Activated CD8-positive, alpha-beta T cell treated with anti-CD3 and anti-CD28 coated beads for 36 hours (primary cell): Measurements from ENCODE around the gene PDE3B. TPM values are rescaled to one million over a fixed set of nuclear protein-coding genes. Genes with fewer than 3 reads are reported as not detected.

Experiments
- ATAC-seq: fragments of 200-7000 bp; cut with Tn5 transposase; one replicate; pipeline ENCODE4 v1.10.0; 2021; ENCODE audit warnings: mild to moderate bottlenecking, moderate library complexity
- CTCF ChIA-PET: fragments of 350-600 bp; sonication (Branson Sonifier 250); formaldehyde crosslinking; loops from one replicate; lab custom pipeline; 2021; ENCODE audit warnings: antibody characterized with exemption; lab: Charles Lee
- POLR2A ChIA-PET: fragments of 350-600 bp; sonication (Branson Sonifier 250); formaldehyde crosslinking; loops from one replicate; lab custom pipeline; 2021; ENCODE audit warnings: antibody characterized with exemption; lab: Charles Lee
- DNase-seq: peaks from one replicate; pipeline ENCODE4 v3.0.0-alpha.2; 2020
- H3K27ac Mint-ChIP-seq: one replicate; pipeline ENCODE4 v1.8.0; 2021; ENCODE audit warnings: mild to moderate bottlenecking, mixed read lengths
- H3K27me3 Mint-ChIP-seq: one replicate; pipeline ENCODE4 v1.8.0; 2021; ENCODE audit warnings: mixed read lengths
- H3K36me3 Mint-ChIP-seq: one replicate; pipeline ENCODE4 v1.8.0; 2021; ENCODE audit warnings: low read depth, mixed read lengths
- H3K4me1 Mint-ChIP-seq: one replicate; pipeline ENCODE4 v1.8.0; 2021; ENCODE audit warnings: low read depth, mixed read lengths
- H3K4me3 Mint-ChIP-seq: one replicate; pipeline ENCODE4 v1.8.0; 2021; ENCODE audit warnings: mild to moderate bottlenecking, moderate library complexity, mixed read lengths
- H3K9me3 Mint-ChIP-seq: one replicate; pipeline ENCODE4 v1.8.0; 2021; ENCODE audit warnings: mixed read lengths
- CTCF ChIP-seq: fragments of 200-600 bp; IDR thresholded peaks from one replicate; pipeline ENCODE4 v1.8.0; 2022; ENCODE audit warnings: antibody characterized with exemption, mild to moderate bottlenecking
- intact Hi-C: fragments of 100-400 bp; cut with micrococcal nuclease; formaldehyde crosslinking; loops from one replicate; pipeline ENCODE4 v1.10.0; 2022
- total RNA-seq, 2 experiments: library from RNA; stranded (reverse); gene quantifications; one replicate each; pipeline ENCODE4 v1.2.3, GENCODE V29; 2021

The PDE3B gene
- total RNA-seq, 2 experiments from 2014 or later = 42.3 to 43.1 TPM

- Mint-ChIP-seq H3K27me3 (no peaks in the 10 kb centered on the region), H3K27ac (no peak overlapping the region), H3K36me3 (peaks cover 71% of the 10 kb centered on the region), H3K4me1 (no peaks in the 10 kb centered on the region), H3K4me3 (no peak overlapping the region), H3K9me3 (peaks cover 13% of the 10 kb centered on the region)
- ChIA-PET POLR2A (no interaction called here), CTCF (no interaction called here)
- intact Hi-C loops = no loop called here
- DNase-seq (no peak), ATAC-seq (no peak)
- TF ChIP-seq CTCF = no peak
These were observed 177.4 kb downstream of the PDE3B start for GRCh38 chr11:14821031-14821430.

DNA sequence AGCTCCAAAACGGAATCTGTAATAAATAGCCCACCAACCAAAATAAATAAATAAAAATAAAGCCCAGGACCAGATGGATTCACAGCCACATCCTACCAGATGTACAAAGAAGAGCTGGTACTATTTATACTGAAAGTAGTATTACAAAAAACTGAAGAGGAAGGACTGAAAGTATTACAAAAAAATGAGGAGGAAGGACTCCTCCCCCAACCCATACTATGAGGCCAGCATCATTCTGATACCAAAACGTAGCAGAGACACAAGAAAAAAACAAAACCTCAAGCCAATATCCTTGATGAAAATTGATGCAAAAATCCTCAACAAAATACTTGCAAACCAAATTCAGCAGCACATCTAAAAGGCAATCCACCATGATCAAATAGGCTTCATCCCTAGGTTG, 183.0 kb downstream of the PDE3B start:
- Mint-ChIP-seq H3K27me3 (no peaks in the 10 kb centered on the region), H3K4me1 (peaks cover 4% of the 10 kb centered on the region), H3K36me3 (peaks cover 61% of the 10 kb centered on the region), H3K4me3 (no peak overlapping the region), H3K27ac (no peak overlapping the region), H3K9me3 (peaks cover 35% of the 10 kb centered on the region)
- intact Hi-C loops = no loop called here
- CTCF ChIA-PET = no interaction called here
- POLR2A ChIA-PET = interaction anchor here (0.7 kb wide), 1 partner anchor 211 kb away, joined by 3 read pairs; no protein-coding TSS in a partner anchor
- no peak for DNase-seq
- ATAC-seq = no peak
- no peak for TF ChIP-seq CTCF

DNA sequence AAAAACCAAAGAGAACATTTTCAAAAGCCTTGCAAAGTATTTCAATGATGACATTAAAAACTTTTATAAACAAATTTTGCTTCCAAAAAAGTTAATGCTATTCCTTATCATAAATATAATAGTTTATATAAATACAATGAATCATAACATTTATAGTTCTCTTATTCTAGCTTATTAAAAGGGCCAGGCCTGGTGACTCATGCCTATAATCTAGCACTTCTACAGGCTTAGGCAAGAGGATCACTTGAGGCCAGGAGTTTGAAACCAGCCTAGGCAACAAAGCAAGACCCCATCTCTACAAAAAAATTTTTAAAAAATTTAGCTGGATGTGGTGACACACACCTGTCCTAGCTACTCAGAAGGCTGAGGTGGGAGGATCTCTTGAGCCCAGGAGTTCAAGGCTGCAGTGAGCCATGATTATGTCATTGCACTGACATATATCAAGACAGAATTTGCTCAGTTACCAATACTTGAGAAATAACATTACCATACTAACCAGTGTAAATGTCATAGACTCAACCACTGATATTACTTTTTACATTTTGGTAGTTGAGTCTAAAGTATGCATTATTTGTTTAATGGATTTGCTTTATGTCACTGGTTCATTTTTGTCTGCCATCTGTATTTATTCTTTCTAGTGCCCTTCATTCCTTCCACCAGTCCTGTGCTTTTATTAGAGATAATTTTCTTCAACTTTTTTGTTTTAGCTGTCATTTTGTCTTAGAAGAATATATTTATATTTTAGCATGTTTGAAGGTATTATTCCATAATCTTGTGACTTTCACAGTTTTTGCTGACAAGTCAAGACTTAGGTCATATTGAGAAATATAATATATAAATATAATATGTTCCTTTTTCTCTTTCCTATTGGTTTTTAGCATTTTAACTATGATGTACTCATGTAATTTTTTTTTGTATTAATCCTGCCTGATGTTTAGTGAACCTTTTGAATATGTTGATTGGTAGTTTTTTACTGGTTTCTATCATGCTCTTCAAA, 192.2 kb downstream of the PDE3B start:
- H3K4me3 Mint-ChIP-seq = no peak overlapping the region
- ATAC-seq (peak; percentile 60), DNase-seq (peak; percentile 7)
- intact Hi-C loops = no loop called here
- ChIA-PET CTCF (interaction anchor here (1.0 kb wide), 1 partner anchor 46 kb away, joined by 3 read pairs; no protein-coding TSS in a partner anchor), POLR2A (no interaction called here)
- peaks cover 5% of the 10 kb centered on the region for H3K4me1 Mint-ChIP-seq
- no peak for TF ChIP-seq CTCF
- no peaks in the 10 kb centered on the region for H3K9me3 Mint-ChIP-seq
- peaks cover 48% of the 10 kb centered on the region for H3K36me3 Mint-ChIP-seq
- no peaks in the 10 kb centered on the region for H3K27me3 Mint-ChIP-seq
- peak overlapping the region; percentile 17 for H3K27ac Mint-ChIP-seq

GRCh38 chr11:14842002-14842401, 198.4 kb downstream of the PDE3B start:
- CTCF ChIA-PET = no interaction called here
- no peaks in the 10 kb centered on the region for H3K27me3 Mint-ChIP-seq
- POLR2A ChIA-PET = no interaction called here
- ATAC-seq (no peak), DNase-seq (no peak)
- intact Hi-C loops = no loop called here
- no peak overlapping the region for H3K4me3 Mint-ChIP-seq
- H3K4me1 Mint-ChIP-seq = peaks cover 3% of the 10 kb centered on the region
- H3K36me3 Mint-ChIP-seq = peaks cover 53% of the 10 kb centered on the region
- no peak overlapping the region for H3K27ac Mint-ChIP-seq
- H3K9me3 Mint-ChIP-seq = peaks cover 7% of the 10 kb centered on the region
- no peak for TF ChIP-seq CTCF

DNA sequence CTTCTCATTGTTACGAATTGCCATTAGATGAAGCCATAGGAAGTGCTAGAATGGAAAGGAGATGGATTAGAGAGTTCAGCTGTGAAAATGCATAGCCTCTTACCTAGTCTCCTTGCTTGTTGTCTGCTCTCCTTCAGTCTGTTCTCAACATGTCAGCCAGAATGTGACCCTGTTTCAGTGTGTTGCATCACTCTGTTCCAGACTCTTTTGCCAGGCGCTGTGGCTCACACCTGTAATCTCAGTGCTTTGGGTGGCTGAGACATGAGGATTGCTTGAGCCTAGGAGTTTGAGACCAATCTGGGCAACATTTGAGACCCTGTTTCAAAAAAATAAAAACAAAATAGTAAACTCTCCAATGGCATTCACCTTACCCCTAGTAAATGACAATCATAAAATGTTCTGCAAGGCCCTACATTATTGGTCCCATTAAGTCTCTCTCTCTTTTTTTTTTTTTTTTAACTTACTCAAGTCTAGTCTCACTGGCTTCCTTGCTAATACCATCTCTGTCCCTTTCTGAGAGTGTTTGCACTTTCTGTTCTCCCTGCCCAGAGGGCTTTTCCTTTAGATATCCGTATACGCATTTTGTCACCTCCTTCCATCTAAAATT, 209.1 kb downstream of the PDE3B start:
- Mint-ChIP-seq H3K9me3 (peaks cover 12% of the 10 kb centered on the region), H3K36me3 (peaks cover 62% of the 10 kb centered on the region), H3K27me3 (no peaks in the 10 kb centered on the region), H3K4me3 (no peak overlapping the region), H3K4me1 (peaks cover 21% of the 10 kb centered on the region), H3K27ac (peak overlapping the region; percentile 65)
- CTCF ChIA-PET = no interaction called here
- DNase-seq (peak; percentile 22), ATAC-seq (no peak)
- TF ChIP-seq CTCF = no peak
- POLR2A ChIA-PET = interaction anchor here (0.8 kb wide), 1 partner anchor 169 kb away, joined by 4 read pairs; no protein-coding TSS in a partner anchor
- intact Hi-C loops = no loop called here
